ENCODE results near the gene UVRAG.

GRCh38 chr11:75836417-75836816, 21.4 kb downstream of the UVRAG start:
- TF ChIP-seq CTCF (IDR thresholded peaks at IDR 0.05) (no peak), POLR2A (IDR thresholded peaks at IDR 0.05) (no peak), POLR2AphosphoS5 (IDR thresholded peaks at IDR 0.05) (no peak), EP300 (IDR thresholded peaks at IDR 0.05) (no peak)

Measured in stomach (tissue), 4 donors.